Measurements from ENCODE around the gene RGPD6.
"Not testable (repeated sequence)": the region's sequence is repeated elsewhere in the genome, so short reads cannot be mapped to it uniquely, and the experiment has no call there.

The RGPD6 gene

GRCh38 chr2:110465312-110465711 lies 111.7 kb downstream of the RGPD6 start:
- not testable (repeated sequence) for H3K27ac Mint-ChIP-seq; H3K27me3 Mint-ChIP-seq (ENCODE audit: low read depth); H3K36me3 Mint-ChIP-seq (ENCODE audit: low read depth); H3K9me3 Mint-ChIP-seq; H3K4me1 Mint-ChIP-seq; H3K4me3 Mint-ChIP-seq

Data from nephron (organoid).